ENCODE measurements around the gene ZNF527.
"Not testable (repeated sequence)": the region's sequence is repeated elsewhere in the genome, so short reads cannot be mapped to it uniquely, and the experiment has no call there.

Gene ZNF527

GRCh38 chr19:37401078-37401477 is 30.2 kb downstream of the ZNF527 start:
- no peak overlapping the region for H3K4me3 ChIP-seq (ENCODE audit: low read depth, low read length)
- TF ChIP-seq CTCF (IDR thresholded peaks at IDR 0.05; ENCODE audit: low read depth, low read length) = no peak

GRCh38 chr19:37403403-37403802 is 32.5 kb downstream of the ZNF527 start:
- H3K4me3 ChIP-seq (ENCODE audit: low read depth, low read length) = no peak overlapping the region

GRCh38 chr19:37406140-37406846 is 35.4 kb downstream of the ZNF527 start:
- H3K4me3 ChIP-seq (ENCODE audit: low read depth, low read length) = not testable (repeated sequence)

More at GRCh38 chr19:37403403-37403802, 32.5 kb downstream of the ZNF527 start:
- no peak for TF ChIP-seq CTCF (IDR thresholded peaks at IDR 0.05; ENCODE audit: low read depth, low read length)

GRCh38 chr19:37412700-37413099 is 41.8 kb downstream of the ZNF527 start:
- no peak for TF ChIP-seq CTCF (IDR thresholded peaks at IDR 0.05; ENCODE audit: low read depth, low read length)
- H3K4me3 ChIP-seq (ENCODE audit: low read depth, low read length) = no peak overlapping the region

GRCh38 chr19:37413313-37414084 is 42.6 kb downstream of the ZNF527 start:
- no peak for TF ChIP-seq CTCF (IDR thresholded peaks at IDR 0.05; ENCODE audit: low read depth, low read length)
- no peak overlapping the region for H3K4me3 ChIP-seq (ENCODE audit: low read depth, low read length)

All from WI38 (cell line).